Measurements from ENCODE around the gene ARHGAP6. TPM values are rescaled to one million over a fixed set of nuclear protein-coding genes. Genes with fewer than 3 reads are reported as not detected.

Gene ARHGAP6
- total RNA-seq, 2 donors from 2014 or later = not detected

DNA sequence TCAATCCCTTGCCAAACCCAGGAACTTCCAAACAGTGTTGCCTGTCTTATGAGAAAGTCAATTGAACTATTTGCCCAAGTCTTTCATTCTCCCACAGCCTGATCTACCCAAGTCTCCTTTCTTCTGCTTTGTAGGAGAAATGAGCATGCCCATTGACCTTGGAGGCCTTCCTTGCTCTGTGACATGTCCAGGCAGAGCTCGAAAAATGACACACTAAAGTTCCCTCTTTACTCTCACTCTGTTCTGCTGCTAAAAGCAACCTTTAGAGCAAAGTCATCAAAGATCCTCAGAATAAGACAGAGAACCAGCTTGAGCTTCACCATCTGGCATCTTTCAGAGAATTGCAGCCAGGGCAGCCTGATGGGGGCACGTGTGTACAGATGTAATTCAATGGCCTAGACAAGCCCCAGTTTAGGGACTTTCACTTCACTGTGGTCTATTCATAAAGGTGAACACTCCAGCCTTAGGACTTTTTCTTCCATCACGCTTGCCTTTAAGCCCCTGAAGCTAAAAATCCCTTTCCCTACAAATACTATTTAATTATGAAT lies 236.1 kb downstream of the ARHGAP6 start:
- no peak overlapping the region for H3K4me3 Mint-ChIP-seq
- no peak for DNase-seq
- H3K4me1 Mint-ChIP-seq (ENCODE audit: low read depth) = peaks cover 6% of the 10 kb centered on the region
- H3K27me3 Mint-ChIP-seq (ENCODE audit: low read depth) = peaks cover 22% of the 10 kb centered on the region
- H3K27ac Mint-ChIP-seq = no peak overlapping the region
- H3K9me3 Mint-ChIP-seq = no peaks in the 10 kb centered on the region
- H3K36me3 Mint-ChIP-seq (ENCODE audit: insufficient read depth in 2 of 2) = no peaks in the 10 kb centered on the region
- no peak for ATAC-seq (replicated peaks in 1 of 2)

- no peak overlapping the region for H3K27ac Mint-ChIP-seq
Measured at GRCh38 chrX:11427453-11428071, 238.2 kb downstream of the ARHGAP6 start.

DNA sequence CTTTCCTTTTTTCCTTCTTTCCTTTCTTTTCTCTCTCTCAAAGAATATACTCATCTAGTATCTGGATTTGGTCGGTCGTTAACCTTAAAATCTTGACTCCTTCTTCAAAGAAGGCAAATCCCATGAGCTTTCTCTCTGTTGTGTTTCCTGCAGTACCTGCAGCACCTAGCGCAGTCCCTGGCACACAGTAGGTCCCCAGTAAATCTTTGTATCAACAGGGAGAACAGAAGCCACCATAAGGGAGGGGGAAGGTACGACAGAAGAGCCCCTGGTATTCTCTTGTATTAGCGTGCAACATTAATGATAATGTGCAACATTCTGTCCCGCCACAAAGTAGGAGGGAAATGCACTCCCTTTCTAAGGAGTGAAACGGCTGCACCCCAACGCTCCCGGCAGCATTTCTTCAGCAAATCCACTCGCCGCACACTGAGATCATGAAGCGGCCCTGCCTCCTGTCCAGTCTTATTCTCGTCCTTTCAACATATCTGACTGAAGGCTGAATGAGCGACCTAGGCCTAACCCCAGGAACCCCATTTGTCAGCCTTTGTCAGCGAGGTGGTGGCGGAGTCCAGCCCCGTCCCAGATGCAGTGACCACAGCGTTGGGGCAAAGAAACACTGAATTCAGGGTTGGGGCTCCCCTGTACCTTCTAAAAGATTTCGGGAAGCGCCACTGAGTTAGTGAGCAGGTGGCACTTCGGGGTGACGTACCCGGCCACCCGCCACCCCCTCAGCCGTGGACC lies 238.8 kb downstream of the ARHGAP6 start:
- no peak overlapping the region for H3K27ac Mint-ChIP-seq
- peaks cover 6% of the 10 kb centered on the region for H3K4me1 Mint-ChIP-seq (ENCODE audit: low read depth)
- ATAC-seq (replicated peaks in 1 of 2) = no peak
- H3K9me3 Mint-ChIP-seq = no peaks in the 10 kb centered on the region
- DNase-seq = no peak
- peaks cover 22% of the 10 kb centered on the region for H3K27me3 Mint-ChIP-seq (ENCODE audit: low read depth)
- no peak overlapping the region for H3K4me3 Mint-ChIP-seq
- H3K36me3 Mint-ChIP-seq (ENCODE audit: insufficient read depth in 2 of 2) = no peaks in the 10 kb centered on the region

More at GRCh38 chrX:11427453-11428071, 238.2 kb downstream of the ARHGAP6 start:
- Mint-ChIP-seq H3K36me3 (ENCODE audit: insufficient read depth in 2 of 2) (no peaks in the 10 kb centered on the region), H3K9me3 (no peaks in the 10 kb centered on the region), H3K4me3 (no peak overlapping the region), H3K27me3 (ENCODE audit: low read depth) (peaks cover 18% of the 10 kb centered on the region), H3K4me1 (ENCODE audit: low read depth) (peaks cover 6% of the 10 kb centered on the region)
- DNase-seq (no peak), ATAC-seq (replicated peaks in 1 of 2) (peak; percentile 27 to 30)

DNA sequence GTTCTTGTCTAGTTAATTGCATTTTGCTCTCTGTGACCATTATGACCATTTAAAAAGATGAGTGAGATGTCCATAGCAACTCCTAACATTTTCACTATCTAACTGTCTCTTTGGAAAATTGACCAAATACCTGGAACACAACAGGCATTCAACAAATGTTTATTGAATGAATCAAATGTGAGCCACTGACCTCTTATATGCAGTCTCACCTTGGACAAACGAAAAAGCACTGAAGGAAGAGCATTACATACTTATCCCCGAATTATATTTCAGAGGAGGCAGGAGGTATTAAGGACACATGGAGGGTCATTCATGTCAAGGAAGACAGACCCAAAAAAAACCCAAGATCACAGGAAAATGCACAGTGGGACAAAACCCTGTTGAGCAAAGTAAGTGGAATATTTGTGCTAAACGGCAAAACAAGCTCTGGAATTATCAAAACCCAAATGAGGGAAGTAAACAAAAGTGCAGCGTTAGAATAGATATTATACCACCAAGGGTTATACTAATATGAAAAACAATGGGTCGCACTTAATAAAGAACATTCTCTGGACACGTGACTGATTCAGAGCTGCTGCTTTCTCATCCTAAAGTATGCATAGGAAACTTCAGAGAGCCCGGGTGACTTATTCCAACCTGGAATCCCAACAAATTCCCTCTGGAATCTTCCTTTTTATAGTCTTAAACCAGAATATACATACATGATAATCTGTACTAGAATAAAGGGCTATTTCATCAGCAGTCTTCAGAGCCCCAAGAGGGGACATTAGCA lies 240.6 kb downstream of the ARHGAP6 start:
- no peaks in the 10 kb centered on the region for H3K9me3 Mint-ChIP-seq

DNA sequence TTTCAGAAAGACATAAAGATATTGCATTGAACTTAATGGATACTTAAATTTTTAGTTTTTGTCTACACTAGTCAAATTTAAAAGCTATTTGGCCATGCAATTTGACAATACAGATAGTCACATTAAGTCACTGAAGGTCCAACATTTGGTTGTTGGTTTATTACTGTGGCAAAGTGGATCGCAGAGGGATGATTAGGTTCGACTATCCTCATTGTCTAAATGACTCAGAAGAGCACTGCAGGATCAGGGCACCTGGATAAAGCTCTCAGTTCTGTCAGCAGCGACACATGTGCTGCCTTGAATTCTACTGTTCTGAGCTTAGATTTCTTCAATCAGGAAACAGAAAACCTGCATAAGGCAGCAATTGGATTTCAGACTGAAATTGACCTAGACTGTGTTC lies 241.8 kb downstream of the ARHGAP6 start:
- no peak overlapping the region for H3K27ac Mint-ChIP-seq
- no peaks in the 10 kb centered on the region for H3K36me3 Mint-ChIP-seq (ENCODE audit: insufficient read depth in 2 of 2)
- H3K4me3 Mint-ChIP-seq = no peak overlapping the region

More for the DNA sequence above, 240.6 kb downstream of the ARHGAP6 start:
- DNase-seq (no peak), ATAC-seq (replicated peaks in 1 of 2) (no peak)
- Mint-ChIP-seq H3K4me3 (no peak overlapping the region), H3K36me3 (ENCODE audit: insufficient read depth in 2 of 2) (no peaks in the 10 kb centered on the region), H3K27ac (no peak overlapping the region), H3K27me3 (ENCODE audit: low read depth) (peaks cover 22% of the 10 kb centered on the region), H3K4me1 (ENCODE audit: low read depth) (peaks cover 6% of the 10 kb centered on the region)

GRCh38 chrX:11423362-11423818 lies 242.3 kb downstream of the ARHGAP6 start:
- no peak for DNase-seq
- Mint-ChIP-seq H3K27me3 (ENCODE audit: low read depth) (peaks cover 22% of the 10 kb centered on the region), H3K36me3 (ENCODE audit: insufficient read depth in 2 of 2) (no peaks in the 10 kb centered on the region), H3K9me3 (no peaks in the 10 kb centered on the region), H3K4me3 (no peak overlapping the region), H3K27ac (no peak overlapping the region), H3K4me1 (ENCODE audit: low read depth) (peaks cover 6% of the 10 kb centered on the region)
- ATAC-seq (replicated peaks in 1 of 2) = no peak

More for the DNA sequence above, 241.8 kb downstream of the ARHGAP6 start:
- no peak for ATAC-seq (replicated peaks in 1 of 2)
- Mint-ChIP-seq H3K4me1 (ENCODE audit: low read depth) (peaks cover 6% of the 10 kb centered on the region), H3K9me3 (no peaks in the 10 kb centered on the region), H3K27me3 (ENCODE audit: low read depth) (peaks cover 22% of the 10 kb centered on the region)
- no peak for DNase-seq

GRCh38 chrX:11422525-11422857 lies 243.2 kb downstream of the ARHGAP6 start:
- DNase-seq = no peak
- H3K27me3 Mint-ChIP-seq (ENCODE audit: low read depth) = peaks cover 22% of the 10 kb centered on the region
- H3K27ac Mint-ChIP-seq = no peak overlapping the region
- ATAC-seq (replicated peaks in 1 of 2) = no peak
- no peak overlapping the region for H3K4me3 Mint-ChIP-seq
- H3K36me3 Mint-ChIP-seq (ENCODE audit: insufficient read depth in 2 of 2) = no peaks in the 10 kb centered on the region
- H3K9me3 Mint-ChIP-seq = no peaks in the 10 kb centered on the region
- H3K4me1 Mint-ChIP-seq (ENCODE audit: low read depth) = peaks cover 6% of the 10 kb centered on the region

GRCh38 chrX:11421805-11422524 lies 243.8 kb downstream of the ARHGAP6 start:
- peaks cover 4% of the 10 kb centered on the region for H3K4me1 Mint-ChIP-seq (ENCODE audit: low read depth)

GRCh38 chrX:11420851-11421250 lies 244.9 kb downstream of the ARHGAP6 start:
- H3K4me1 Mint-ChIP-seq (ENCODE audit: low read depth) = no peaks in the 10 kb centered on the region
- no peak overlapping the region for H3K4me3 Mint-ChIP-seq
- no peaks in the 10 kb centered on the region for H3K36me3 Mint-ChIP-seq (ENCODE audit: insufficient read depth in 2 of 2)
- DNase-seq (no peak), ATAC-seq (replicated peaks in 1 of 2) (no peak)
- no peaks in the 10 kb centered on the region for H3K9me3 Mint-ChIP-seq
- H3K27ac Mint-ChIP-seq = no peak overlapping the region
- peaks cover 15% of the 10 kb centered on the region for H3K27me3 Mint-ChIP-seq (ENCODE audit: low read depth)

More at GRCh38 chrX:11421805-11422524, 243.8 kb downstream of the ARHGAP6 start:
- Mint-ChIP-seq H3K36me3 (ENCODE audit: insufficient read depth in 2 of 2) (no peaks in the 10 kb centered on the region), H3K4me3 (no peak overlapping the region), H3K27ac (no peak overlapping the region), H3K27me3 (ENCODE audit: low read depth) (peaks cover 21% of the 10 kb centered on the region), H3K9me3 (no peaks in the 10 kb centered on the region)
- DNase-seq = no peak
- ATAC-seq (replicated peaks in 1 of 2) = no peak

GRCh38 chrX:11419102-11419501 lies 246.6 kb downstream of the ARHGAP6 start:
- H3K4me1 Mint-ChIP-seq (ENCODE audit: low read depth) = no peaks in the 10 kb centered on the region
- H3K36me3 Mint-ChIP-seq (ENCODE audit: insufficient read depth in 2 of 2) = no peaks in the 10 kb centered on the region
- no peak for ATAC-seq (replicated peaks in 1 of 2)
- H3K27me3 Mint-ChIP-seq (ENCODE audit: low read depth) = peaks cover 8% of the 10 kb centered on the region
- H3K27ac Mint-ChIP-seq = no peak overlapping the region
- no peaks in the 10 kb centered on the region for H3K9me3 Mint-ChIP-seq
- no peak overlapping the region for H3K4me3 Mint-ChIP-seq
- no peak for DNase-seq

GRCh38 chrX:11416600-11416999 lies 249.1 kb downstream of the ARHGAP6 start:
- Mint-ChIP-seq H3K4me1 (ENCODE audit: low read depth) (no peaks in the 10 kb centered on the region), H3K9me3 (no peaks in the 10 kb centered on the region), H3K27me3 (ENCODE audit: low read depth) (peaks cover 14% of the 10 kb centered on the region), H3K4me3 (no peak overlapping the region), H3K36me3 (ENCODE audit: insufficient read depth in 2 of 2) (no peaks in the 10 kb centered on the region), H3K27ac (no peak overlapping the region)
- ATAC-seq (replicated peaks in 1 of 2) (no peak), DNase-seq (no peak)

DNA sequence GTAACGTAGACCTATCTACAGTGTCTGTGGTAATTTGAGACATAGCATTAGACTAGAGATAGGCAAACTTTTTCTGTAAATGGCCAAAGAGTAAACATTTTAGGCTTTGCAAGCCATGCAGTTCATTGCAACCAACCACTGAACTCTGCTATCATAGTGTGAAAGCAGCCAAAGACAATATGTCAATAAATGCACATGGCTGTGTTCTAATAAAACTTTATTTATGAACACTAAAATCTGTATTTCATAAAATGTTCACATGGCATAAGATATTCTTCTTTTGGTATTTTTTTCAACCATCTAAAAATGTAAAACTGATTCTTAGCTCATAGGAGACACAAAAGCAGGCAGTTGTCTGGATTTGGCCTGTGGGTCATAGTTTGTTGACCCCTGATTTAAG lies 251.6 kb downstream of the ARHGAP6 start:
- no peaks in the 10 kb centered on the region for H3K9me3 Mint-ChIP-seq
- no peak for ATAC-seq (replicated peaks in 1 of 2)
- H3K4me3 Mint-ChIP-seq = no peak overlapping the region
- no peaks in the 10 kb centered on the region for H3K36me3 Mint-ChIP-seq (ENCODE audit: insufficient read depth in 2 of 2)
- H3K27me3 Mint-ChIP-seq (ENCODE audit: low read depth) = peaks cover 15% of the 10 kb centered on the region
- DNase-seq = no peak
- no peaks in the 10 kb centered on the region for H3K4me1 Mint-ChIP-seq (ENCODE audit: low read depth)
- no peak overlapping the region for H3K27ac Mint-ChIP-seq

Measured in activated T-cell treated with anti-CD3 and anti-CD28 coated beads, Interleukin-2, amount 50 U/mL, for 72 hours (primary cell).